SW480 (cell line): ENCODE measurements around the gene HDAC5.
"Not testable (repeated sequence)": the region's sequence is repeated elsewhere in the genome, so short reads cannot be mapped to it uniquely, and the experiment has no call there.

Source experiments
- DNase-seq: peaks from one replicate; pipeline ENCODE4 v3.0.0-alpha.2; 2016; ENCODE audit warnings: low spot score

The HDAC5 gene

GRCh38 chr17:44123356-44124117, at the start of gene HDAC5:
TSS of gene HDAC5 (minus strand) at chr17:44123641. CDS start at chr17:44117515, 6,126 bp downstream.
- peak; percentile 89 for DNase-seq

DNA sequence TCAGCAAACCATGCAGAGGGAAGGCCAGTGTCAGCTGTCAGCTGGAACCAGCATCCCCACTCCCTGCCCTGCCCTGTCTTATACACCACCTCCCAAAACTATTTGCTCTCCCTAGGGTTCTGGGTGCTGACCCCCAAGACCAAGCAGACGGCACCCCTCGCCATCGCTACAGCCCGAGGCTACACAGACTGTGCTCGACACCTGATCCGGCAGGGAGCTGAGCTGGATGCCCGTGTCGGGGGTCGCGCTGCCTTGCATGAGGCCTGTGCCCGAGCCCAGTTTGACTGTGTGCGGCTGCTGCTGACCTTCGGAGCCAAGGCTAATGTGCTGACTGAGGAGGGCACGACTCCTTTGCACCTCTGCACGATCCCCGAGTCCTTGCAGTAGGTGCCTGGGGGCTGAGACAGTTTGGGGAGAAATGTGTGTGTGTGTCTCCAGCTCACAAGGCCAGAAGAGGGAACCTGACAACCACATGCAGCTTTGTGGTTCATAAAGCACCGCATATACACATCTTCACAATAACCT, 48.6 kb upstream of the HDAC5 start:
- no peak for DNase-seq

- no peak for DNase-seq
Measured at GRCh38 chr17:44170499-44171201, 47.2 kb upstream of the HDAC5 start, which contains the start of gene ASB16. TSS of gene ASB16 (plus strand) at chr17:44170704. CDS start at chr17:44170790, 86 bp downstream.

DNA sequence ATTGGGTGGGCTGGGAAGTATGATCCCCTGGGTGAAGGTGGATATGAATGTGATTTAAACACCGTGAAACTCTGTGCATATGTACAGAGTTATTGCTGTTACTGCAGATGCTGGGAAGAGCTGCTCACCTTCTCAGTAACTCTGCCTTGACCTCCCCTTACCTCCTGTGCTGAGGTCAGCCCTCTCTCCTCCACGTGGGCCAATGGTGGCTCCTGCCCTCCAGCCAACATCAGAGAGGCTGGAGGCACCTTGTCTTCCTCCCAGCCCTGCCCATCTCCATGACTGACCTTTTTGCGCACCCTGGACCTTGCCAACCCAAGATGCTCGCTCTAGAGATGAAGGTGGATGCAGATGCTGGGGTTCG, 46.7 kb upstream of the HDAC5 start:
- DNase-seq, result no peak

DNA sequence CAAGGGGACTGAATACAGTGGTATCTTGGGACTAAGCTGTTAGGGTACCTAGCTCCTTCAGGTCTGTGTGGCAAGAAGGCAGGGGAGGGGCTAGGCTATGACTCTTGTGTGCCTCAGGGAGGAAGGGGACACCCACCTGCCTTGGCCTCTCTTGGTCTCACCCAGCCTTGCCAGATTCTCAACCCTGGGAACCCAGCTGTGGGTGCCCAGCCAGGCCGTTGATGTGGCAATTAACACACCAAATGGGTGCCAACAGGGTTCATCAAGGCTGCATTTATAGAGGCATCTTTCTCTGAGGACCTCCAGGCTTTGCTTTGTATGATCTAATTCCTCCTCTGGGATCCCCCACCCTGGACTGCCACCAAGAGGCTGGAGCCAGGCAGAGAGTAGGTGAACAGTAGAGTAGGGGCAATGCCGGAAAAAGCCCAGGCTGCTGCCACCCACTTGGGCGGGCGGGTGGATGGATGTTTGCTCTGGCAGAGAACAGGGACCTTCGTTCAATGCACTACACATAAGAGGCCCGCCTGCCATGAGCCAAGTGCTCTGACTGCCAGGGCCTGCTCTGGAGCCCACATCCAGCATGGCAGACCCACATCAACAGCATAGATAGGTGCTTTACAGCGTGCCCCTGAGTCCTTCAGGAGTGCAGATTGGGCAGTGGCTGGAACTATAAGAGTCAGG, 43.9 kb upstream of the HDAC5 start:
- DNase-seq, result no peak

- no peak for DNase-seq
Measured at GRCh38 chr17:44164476-44164875, 41.0 kb upstream of the HDAC5 start.

DNA sequence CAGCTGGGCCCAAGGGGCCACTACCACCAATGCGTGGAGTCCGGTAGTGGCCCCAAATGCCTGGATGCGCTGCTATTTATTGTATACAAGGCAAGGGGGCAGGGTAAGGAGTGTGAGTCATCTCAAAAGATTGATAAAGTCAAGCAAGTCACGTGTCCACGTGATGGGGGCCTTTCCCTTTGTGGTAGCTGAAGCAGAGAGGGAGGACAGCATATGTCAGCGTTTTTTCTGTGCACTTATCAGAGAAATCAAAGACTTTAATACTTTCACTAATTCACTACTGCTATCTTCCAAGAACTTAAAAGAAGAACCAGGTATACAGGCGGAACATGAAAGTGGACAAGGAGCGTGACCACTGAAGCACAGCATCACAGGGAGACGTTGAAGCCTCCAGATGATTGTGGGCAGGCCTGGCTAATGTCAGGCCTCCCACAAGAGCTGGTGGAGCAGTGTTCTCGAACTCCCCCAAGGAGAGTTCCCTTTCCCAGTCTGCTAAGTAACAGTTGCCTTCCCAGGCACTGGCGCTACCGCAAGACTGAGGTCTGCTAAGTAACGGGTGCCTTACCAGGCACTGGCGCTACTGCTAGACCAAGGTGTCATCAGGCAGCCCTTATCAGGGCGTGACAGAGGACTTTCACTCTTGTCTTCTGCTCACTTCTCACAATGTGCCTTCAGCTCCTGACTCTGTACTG, 36.2 kb upstream of the HDAC5 start:
- no peak for DNase-seq

- DNase-seq, result no peak
Measured at GRCh38 chr17:44155488-44155887, 32.0 kb upstream of the HDAC5 start.

DNA sequence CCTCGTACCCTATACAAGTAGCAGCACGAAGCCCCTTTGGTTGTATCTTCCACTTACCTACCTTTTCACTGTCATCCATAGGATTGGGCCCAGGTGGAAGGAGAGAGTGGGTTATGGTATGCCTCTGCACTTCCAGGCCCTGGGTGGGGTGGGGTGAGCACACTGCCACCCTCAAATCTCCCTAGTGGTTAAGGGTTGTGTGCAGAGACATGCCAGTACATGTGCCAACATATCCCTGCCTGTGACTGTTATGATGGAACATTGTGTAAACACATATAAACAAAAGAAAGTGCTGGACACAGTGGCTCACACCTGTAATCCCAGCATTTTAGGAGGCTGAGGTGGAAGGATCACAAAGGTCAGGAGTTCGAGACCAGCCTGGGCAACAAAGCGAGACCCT, 29.4 kb upstream of the HDAC5 start:
- no peak for DNase-seq

GRCh38 chr17:44149750-44150329, 26.4 kb upstream of the HDAC5 start:
- DNase-seq, result no peak

DNA sequence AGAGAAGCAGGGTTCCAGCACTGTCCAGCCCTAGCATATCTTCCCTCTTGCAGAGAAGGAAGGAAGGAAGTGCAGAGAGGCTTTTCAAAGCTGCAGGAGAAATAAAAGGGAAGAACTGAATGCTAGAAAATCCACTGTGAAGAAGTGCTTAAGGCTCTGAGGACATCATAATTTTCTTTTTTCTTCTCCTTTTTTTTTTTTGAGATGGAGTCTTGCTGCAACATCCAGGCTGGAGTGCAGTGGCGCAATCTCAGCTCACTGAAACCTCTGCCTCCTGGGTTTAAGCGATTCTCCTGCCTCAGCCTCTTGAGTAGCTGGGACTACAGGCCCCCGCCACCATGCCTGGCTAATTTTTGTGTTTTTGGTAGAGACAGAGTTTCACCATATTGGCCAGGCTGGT, 25.6 kb upstream of the HDAC5 start:
- DNase-seq, result not testable (repeated sequence)

DNA sequence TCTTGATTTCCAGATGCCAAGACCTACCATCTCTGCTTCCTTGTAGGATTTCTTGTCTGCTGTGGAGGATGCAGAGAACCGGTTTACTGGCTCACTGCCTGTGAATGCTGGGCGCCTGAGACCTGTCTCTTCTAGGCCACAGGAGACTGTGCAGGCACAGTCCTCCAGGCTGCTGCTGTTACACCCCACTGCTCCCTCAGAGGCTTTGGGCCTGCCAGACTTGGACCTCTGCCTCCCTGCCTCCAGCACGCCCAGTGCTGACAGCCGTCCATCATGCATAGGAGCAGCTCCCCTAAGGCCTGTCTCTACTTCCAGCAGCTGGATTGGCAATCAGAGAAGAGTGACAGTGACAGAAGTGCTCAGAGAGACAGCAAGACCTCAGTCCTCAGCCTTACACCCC, 24.4 kb upstream of the HDAC5 start:
- DNase-seq, result no peak

DNA sequence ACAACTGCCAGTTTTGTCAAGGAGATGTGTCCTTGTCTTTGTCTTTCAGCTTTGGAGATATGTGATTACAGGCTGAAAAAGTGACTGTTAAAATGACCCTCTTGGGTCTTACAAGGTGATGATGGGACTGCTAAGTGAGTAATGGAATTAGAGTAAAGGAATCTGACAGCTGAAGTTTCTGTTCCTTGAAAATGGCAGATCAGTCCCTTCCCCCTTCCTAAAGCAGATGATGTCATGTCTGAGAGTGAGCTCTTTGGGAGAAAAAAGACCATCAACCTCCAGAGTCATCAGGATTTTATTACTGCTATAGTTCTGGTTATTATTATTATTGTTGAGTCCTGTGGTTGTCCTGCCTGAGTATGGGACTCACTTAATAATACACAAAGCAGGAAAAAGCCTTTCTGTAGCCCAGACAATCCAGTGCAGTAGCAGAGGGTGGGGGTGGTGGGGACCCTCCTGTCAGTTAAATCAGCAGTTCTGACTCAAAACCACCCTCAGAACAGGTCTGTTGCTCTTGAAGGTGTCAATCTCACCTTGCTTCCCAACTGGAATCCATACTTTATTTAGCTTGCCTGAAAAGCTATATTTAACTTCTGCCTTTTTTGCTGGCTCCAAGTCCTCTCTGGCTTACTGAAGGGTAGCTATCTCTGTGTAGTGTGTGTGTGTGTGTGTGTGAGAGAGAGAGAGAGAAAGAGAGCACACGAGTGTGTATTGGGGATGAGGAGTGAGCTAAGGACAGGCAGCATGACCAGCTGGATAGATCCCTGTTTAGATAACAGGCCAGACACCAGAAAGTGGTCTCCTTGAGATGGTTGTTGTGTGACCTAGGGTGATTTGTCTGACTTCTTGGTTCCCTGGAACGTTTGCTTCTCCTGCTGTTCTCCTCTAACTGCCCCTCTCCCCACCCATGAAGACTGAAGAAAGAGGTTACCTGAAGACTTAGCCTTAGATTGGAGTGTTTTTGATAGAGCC, 23.2 kb upstream of the HDAC5 start:
- no peak for DNase-seq

DNA sequence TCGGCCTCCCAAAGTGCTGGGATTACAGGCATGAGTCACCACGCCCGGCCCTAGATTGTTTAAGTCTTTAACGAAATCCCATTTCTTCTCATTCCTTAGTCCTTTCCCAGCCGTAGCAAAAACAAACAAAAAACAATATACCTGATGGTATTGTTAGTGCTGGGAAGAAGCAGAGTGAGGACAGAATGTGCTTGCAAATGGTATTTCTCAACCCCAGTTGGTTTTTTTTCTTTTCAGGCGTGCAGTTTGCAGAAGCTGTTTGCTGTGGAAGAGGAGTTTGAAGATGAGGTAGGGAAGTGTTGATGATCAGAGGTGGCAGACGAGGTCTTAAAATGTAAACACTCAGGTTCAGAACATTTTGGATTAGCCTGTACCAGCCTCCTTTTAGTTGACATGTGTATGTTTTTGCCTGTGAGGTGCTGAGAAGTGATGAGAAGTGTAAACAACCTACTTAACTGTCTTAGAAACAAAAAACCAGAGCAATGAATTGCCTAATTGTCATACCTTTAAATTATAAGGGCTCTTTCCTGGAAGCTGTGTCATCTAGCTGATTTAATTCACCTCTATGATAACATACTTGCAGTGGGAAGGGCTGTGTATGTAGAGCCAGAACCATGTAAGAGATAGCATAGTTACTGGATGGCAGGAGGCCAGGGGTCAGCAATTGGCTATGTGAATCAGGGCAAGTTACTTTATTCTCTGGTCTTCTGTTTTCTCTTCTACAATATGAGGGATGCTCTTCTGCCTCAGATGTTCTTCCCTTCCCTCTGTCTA, 21.7 kb upstream of the HDAC5 start:
- DNase-seq, result no peak

GRCh38 chr17:44143921-44144320, 20.5 kb upstream of the HDAC5 start:
- not testable (repeated sequence) for DNase-seq

DNA sequence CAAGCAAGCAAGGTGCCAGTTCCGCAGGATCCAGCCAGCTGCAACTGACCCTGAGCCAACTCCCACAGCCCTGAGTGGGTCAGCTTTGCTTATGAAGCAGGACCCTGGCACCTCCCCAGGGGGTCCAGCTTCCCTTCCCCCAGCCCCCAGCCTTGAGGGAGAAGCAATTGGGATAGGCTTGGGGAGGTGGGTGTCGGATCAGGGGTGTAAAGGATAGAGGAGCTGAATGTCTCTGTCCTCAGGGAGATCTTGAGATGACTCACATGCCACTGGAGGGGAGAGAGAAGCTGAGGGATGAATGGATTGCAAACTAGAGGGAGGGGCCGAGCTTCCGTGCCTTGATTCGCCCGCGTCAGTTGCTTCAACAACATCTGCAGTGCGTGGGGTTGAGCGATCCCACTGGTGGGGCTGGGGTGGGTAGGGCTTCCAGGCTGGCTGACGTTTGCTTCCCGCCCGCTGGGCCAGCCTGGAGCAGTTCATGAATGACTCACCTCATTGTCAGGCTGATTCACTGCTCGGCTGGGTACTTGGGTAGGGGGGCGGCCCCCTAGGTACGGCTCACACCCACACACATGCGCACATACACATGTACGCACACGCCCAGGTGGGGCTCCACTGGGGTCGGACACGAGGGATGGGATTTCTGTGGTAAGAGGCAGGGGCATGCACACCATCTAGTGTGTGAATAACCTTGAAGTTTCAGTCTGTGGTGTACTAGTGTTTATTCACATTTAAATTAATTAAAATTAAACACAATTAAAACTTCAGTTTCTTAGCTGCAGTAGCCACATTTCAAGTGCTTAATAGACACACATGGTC, 14.7 kb upstream of the HDAC5 start:
- DNase-seq, result peak; percentile 96

- DNase-seq, result no peak
Measured at GRCh38 chr17:44134752-44135568, 11.5 kb upstream of the HDAC5 start.

DNA sequence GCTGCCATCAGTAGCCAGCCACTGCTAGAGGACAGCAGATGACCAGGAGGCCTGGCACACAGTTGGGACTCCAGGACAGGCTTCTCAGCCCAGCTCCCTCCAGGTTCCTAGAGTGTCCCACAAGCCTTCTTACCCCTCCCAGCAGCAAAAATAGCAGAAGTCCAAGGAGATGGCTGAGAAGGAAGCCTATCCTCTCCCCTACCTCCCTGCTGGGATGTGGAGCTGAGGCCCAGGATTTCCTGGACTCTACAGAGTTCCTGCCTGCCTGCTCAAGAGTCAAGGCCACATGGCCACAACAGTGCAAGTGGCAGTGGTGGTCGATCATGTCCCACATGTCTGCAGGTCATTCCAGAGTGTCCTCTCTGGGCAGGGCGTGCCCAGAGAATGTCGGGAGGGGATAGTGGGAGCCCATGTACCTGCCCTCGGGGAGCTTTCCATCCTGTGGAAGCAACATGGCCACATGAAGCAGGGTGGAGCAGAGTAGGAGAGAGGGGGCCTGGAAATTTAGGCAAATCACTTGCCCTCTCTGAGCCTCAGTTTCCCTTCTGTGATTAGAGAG, 10.6 kb upstream of the HDAC5 start:
- no peak for DNase-seq
